ENCODE measurements around the gene OPRD1.
"Not testable (repeated sequence)": the region's sequence is repeated elsewhere in the genome, so short reads cannot be mapped to it uniquely, and the experiment has no call there.

The OPRD1 gene

GRCh38 chr1:28817133-28817532, 5.2 kb downstream of the OPRD1 start:
- Histone ChIP-seq H3K9ac (no peak overlapping the region), H2AFZ (ENCODE audit: low read depth) (no peak overlapping the region), H3K27me3 (ENCODE audit: insufficient read depth, low read depth) (peaks cover 9% of the 10 kb centered on the region; the same call in 1 of the 2 replicates), H3K4me1 (ENCODE audit: low read depth, poor library complexity, severe bottlenecking) (no peaks in the 10 kb centered on the region), H3K27ac (no peak overlapping the region), H4K20me1 (ENCODE audit: insufficient read depth) (no peaks in the 10 kb centered on the region), H3K79me2 (ENCODE audit: insufficient read depth, low read depth) (no peaks in the 10 kb centered on the region), H3K4me3 (IDR thresholded peaks at IDR 0.05; ENCODE audit: insufficient read depth, low read depth, low read length) (no peak overlapping the region), H3K4me2 (no peak overlapping the region), H3K36me3 (ENCODE audit: insufficient read depth) (no peaks in the 10 kb centered on the region)
- TF ChIP-seq, protein P1, sequence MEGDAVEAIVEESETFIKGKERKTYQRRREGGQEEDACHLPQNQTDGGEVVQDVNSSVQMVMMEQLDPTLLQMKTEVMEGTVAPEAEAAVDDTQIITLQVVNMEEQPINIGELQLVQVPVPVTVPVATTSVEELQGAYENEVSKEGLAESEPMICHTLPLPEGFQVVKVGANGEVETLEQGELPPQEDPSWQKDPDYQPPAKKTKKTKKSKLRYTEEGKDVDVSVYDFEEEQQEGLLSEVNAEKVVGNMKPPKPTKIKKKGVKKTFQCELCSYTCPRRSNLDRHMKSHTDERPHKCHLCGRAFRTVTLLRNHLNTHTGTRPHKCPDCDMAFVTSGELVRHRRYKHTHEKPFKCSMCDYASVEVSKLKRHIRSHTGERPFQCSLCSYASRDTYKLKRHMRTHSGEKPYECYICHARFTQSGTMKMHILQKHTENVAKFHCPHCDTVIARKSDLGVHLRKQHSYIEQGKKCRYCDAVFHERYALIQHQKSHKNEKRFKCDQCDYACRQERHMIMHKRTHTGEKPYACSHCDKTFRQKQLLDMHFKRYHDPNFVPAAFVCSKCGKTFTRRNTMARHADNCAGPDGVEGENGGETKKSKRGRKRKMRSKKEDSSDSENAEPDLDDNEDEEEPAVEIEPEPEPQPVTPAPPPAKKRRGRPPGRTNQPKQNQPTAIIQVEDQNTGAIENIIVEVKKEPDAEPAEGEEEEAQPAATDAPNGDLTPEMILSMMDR (conservative IDR thresholded peaks at IDR 0.05; ENCODE audit: low read depth, low read length), result no peak

DNA sequence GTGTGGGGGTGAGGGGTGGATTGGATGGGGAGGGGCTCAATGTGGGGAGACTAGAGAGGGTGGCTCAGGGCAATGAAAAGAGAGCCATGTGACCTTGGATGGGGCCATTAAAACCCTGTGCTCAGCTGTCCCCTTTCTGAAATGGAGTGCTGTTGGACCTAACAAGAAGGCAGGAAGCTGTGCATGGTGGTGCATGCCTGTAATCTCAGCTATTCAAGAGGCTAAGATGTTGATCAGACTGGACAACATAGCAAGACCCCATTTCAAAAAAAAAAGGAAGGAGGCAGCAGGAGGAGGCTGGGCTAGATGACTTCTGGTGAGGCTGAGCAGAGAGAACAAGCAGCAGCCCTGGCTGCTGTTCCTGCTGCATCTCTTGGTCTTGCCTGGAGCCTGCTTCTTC, 7.0 kb downstream of the OPRD1 start:
- Histone ChIP-seq H3K4me2 (no peak overlapping the region), H3K4me3 (IDR thresholded peaks at IDR 0.05; ENCODE audit: insufficient read depth, low read depth, low read length) (no peak overlapping the region), H4K20me1 (ENCODE audit: insufficient read depth) (no peaks in the 10 kb centered on the region), H3K9ac (no peak overlapping the region), H3K36me3 (ENCODE audit: insufficient read depth) (no peaks in the 10 kb centered on the region), H3K27ac (no peak overlapping the region), H3K79me2 (ENCODE audit: insufficient read depth, low read depth) (no peaks in the 10 kb centered on the region), H2AFZ (ENCODE audit: low read depth) (no peak overlapping the region), H3K4me1 (ENCODE audit: low read depth, poor library complexity, severe bottlenecking) (no peaks in the 10 kb centered on the region), H3K27me3 (ENCODE audit: insufficient read depth, low read depth) (peaks cover 4% of the 10 kb centered on the region; the same call in 1 of the 2 replicates)
- TF ChIP-seq, protein P1 (conservative IDR thresholded peaks at IDR 0.05; ENCODE audit: low read depth, low read length), result no peak

DNA sequence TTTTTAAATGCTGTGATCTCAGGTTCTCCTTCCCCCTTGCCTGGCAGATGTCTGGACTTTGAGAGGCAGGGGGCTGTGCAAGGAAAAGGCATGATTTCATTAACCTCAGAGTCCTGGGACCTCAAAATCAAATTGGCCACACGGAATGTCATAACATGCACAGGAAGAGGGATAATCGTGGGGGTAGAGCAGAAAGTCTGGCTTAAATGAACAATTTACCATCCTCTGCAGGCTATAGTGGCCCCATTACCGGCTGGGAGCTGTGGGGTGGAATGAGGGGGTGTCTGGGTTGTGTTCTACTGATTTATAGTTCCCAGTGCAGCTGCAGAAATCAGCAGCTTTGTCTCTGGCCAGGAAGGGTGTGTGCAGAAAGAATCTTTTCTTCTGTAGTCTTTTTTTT, 10.8 kb downstream of the OPRD1 start:
- Histone ChIP-seq H3K27ac (no peak overlapping the region), H4K20me1 (ENCODE audit: insufficient read depth) (no peaks in the 10 kb centered on the region), H3K9ac (no peak overlapping the region), H3K27me3 (ENCODE audit: insufficient read depth, low read depth) (no peaks in the 10 kb centered on the region), H3K36me3 (ENCODE audit: insufficient read depth) (no peaks in the 10 kb centered on the region), H2AFZ (ENCODE audit: low read depth) (no peak overlapping the region), H3K4me3 (IDR thresholded peaks at IDR 0.05; ENCODE audit: insufficient read depth, low read depth, low read length) (no peak overlapping the region), H3K4me2 (no peak overlapping the region), H3K79me2 (ENCODE audit: insufficient read depth, low read depth) (no peaks in the 10 kb centered on the region), H3K4me1 (ENCODE audit: low read depth, poor library complexity, severe bottlenecking) (peaks cover 2% of the 10 kb centered on the region)
- TF ChIP-seq, protein P1 (conservative IDR thresholded peaks at IDR 0.05; ENCODE audit: low read depth, low read length), result no peak

- not testable (repeated sequence) for H3K27ac ChIP-seq; H3K9ac ChIP-seq; H2AFZ ChIP-seq (ENCODE audit: low read depth); H3K4me1 ChIP-seq (ENCODE audit: low read depth, poor library complexity, severe bottlenecking); H3K36me3 ChIP-seq (ENCODE audit: insufficient read depth); H3K79me2 ChIP-seq (ENCODE audit: insufficient read depth, low read depth); H3K4me2 ChIP-seq; H4K20me1 ChIP-seq (ENCODE audit: insufficient read depth); H3K4me3 ChIP-seq (IDR thresholded peaks at IDR 0.05; ENCODE audit: insufficient read depth, low read depth, low read length); H3K27me3 ChIP-seq (ENCODE audit: insufficient read depth, low read depth)
These were observed 12.1 kb downstream of the OPRD1 start for GRCh38 chr1:28824061-28824460.

GRCh38 chr1:28828227-28828858, 16.4 kb downstream of the OPRD1 start:
- H3K9ac ChIP-seq; H2AFZ ChIP-seq (ENCODE audit: low read depth); H3K4me3 ChIP-seq (IDR thresholded peaks at IDR 0.05; ENCODE audit: insufficient read depth, low read depth, low read length); H3K79me2 ChIP-seq (ENCODE audit: insufficient read depth, low read depth); H4K20me1 ChIP-seq (ENCODE audit: insufficient read depth); H3K4me2 ChIP-seq; H3K27me3 ChIP-seq (ENCODE audit: insufficient read depth, low read depth); H3K27ac ChIP-seq; H3K36me3 ChIP-seq (ENCODE audit: insufficient read depth): not testable (repeated sequence)
- H3K4me1 ChIP-seq (ENCODE audit: low read depth, poor library complexity, severe bottlenecking), result peaks cover 12% of the 10 kb centered on the region
